Endothelial cell of umbilical vein (primary cell): Measurements from ENCODE around the gene EIF1AD. TPM values are rescaled to one million over a fixed set of nuclear protein-coding genes. Genes with fewer than 3 reads are reported as not detected.
A peak's percentile ranks its signal among the peaks of the same experiment; 100 is the strongest.
"Not testable (repeated sequence)": the region's sequence is repeated elsewhere in the genome, so short reads cannot be mapped to it uniquely, and the experiment has no call there.

ENCODE experiments used
- BruUV-seq: library from RNA; stranded (reverse); fragments of 400-500 nt; replicated peaks from 2 replicates; lab custom pipeline; 2021; lab: Mats Ljungman, UMichigan
- CTCF ChIA-PET: fragments of 300-600, 350-600 bp; sonication (Branson Sonifier 250); formaldehyde crosslinking; loops from one replicate; lab custom pipeline; 2021; ENCODE audit warnings: antibody characterized with exemption, inconsistent platforms; lab: Charles Lee
- POLR2A ChIA-PET: fragments of 300-600, 350-600 bp; sonication (Branson Sonifier 250); formaldehyde crosslinking; loops from one replicate; lab custom pipeline; 2021; ENCODE audit warnings: antibody characterized with exemption, inconsistent platforms; lab: Charles Lee
- DNase-seq: peaks from one replicate; pipeline ENCODE4 v3.0.0-alpha.2; 2011; ENCODE audit warnings: low read depth, low spot score
- FAIRE-seq: peaks from 2 replicates; lab custom pipeline; 2011; peaks lifted over from hg19 to GRCh38; lab: Jason Lieb, UNC
- H2AFZ ChIP-seq: 2 replicates; pipeline ENCODE4 v1.6.0; 2012; ENCODE audit warnings: low read depth, low read length, control low read depth, inconsistent platforms
- H3K27ac ChIP-seq: 2 replicates; pipeline ENCODE4 v1.5.1; 2011; ENCODE audit warnings: low read depth, mild to moderate bottlenecking, control low read depth, low read length, moderate library complexity; ENCODE audit not compliant: insufficient read depth
- H3K27me3 ChIP-seq, 2 experiments: 2 replicates each; pipeline versions ENCODE4 v1.6.0 to v1.6.1; 2011; ENCODE audit warnings: low read length in 2 of 2, mixed read lengths in 1 of 2; ENCODE audit not compliant: control insufficient read depth in 2 of 2, insufficient read depth in 2 of 2
- H3K36me3 ChIP-seq, 2 experiments: 2 replicates in 1 of 2; 3 replicates in 1 of 2; pipeline ENCODE4 v1.5.1; 2011; ENCODE audit warnings: low read length in 2 of 2, mild to moderate bottlenecking in 1 of 2, moderate library complexity in 1 of 2; ENCODE audit not compliant: control insufficient read depth in 2 of 2, insufficient read depth in 2 of 2; ENCODE audit errors: extremely low read depth in 1 of 2
- H3K4me1 ChIP-seq: 3 replicates; pipeline ENCODE4 v1.5.1; 2011; ENCODE audit warnings: mild to moderate bottlenecking, low read length; ENCODE audit not compliant: control insufficient read depth, insufficient read depth; ENCODE audit errors: extremely low read depth
- H3K4me2 ChIP-seq: 2 replicates; pipeline ENCODE4 v1.6.1; 2011; ENCODE audit warnings: low read length, control low read depth, mixed read lengths; ENCODE audit not compliant: insufficient read depth
- H3K4me3 ChIP-seq, 3 experiments: fragments of 200-600 bp in 1 of 3; sonication (generic), shearing (Covaris generic) in 1 of 3; replicated peaks in 1 of 3; 2 replicates each; pipeline ENCODE4 v1.5.1; 2011 to 2016; ENCODE audit warnings: control low read depth in 3 of 3, low read length in 3 of 3, mild to moderate bottlenecking in 2 of 3, inconsistent platforms in 1 of 3, low read depth in 1 of 3, moderate library complexity in 1 of 3; ENCODE audit not compliant: insufficient read depth in 1 of 3
- H3K79me2 ChIP-seq: 2 replicates; pipeline ENCODE4 v1.6.0; 2012; ENCODE audit warnings: low read length, inconsistent platforms; ENCODE audit not compliant: control insufficient read depth, insufficient read depth
- H3K9ac ChIP-seq: replicated peaks from 2 replicates; pipeline ENCODE3; 2011; ENCODE audit warnings: low read length, control low read depth; ENCODE audit not compliant: insufficient read depth; ENCODE audit errors: extremely low read depth
- H3K9me1 ChIP-seq: replicated peaks from 3 replicates; pipeline ENCODE4 v1.6.0; 2011; ENCODE audit warnings: mild to moderate bottlenecking, low read length; ENCODE audit not compliant: control insufficient read depth, insufficient read depth; ENCODE audit errors: extremely low read depth
- H3K9me3 ChIP-seq: replicated peaks from 2 replicates; pipeline ENCODE4 v1.5.1; 2012; ENCODE audit warnings: low read length, inconsistent platforms; ENCODE audit not compliant: control insufficient read depth, insufficient read depth
- H4K20me1 ChIP-seq: replicated peaks from 2 replicates; pipeline ENCODE3; 2011; ENCODE audit warnings: mild to moderate bottlenecking, low read length; ENCODE audit not compliant: control insufficient read depth, insufficient read depth; ENCODE audit errors: extremely low read depth
- EZH2 ChIP-seq: IDR thresholded peaks from 2 replicates; pipeline ENCODE4 v1.6.1; 2012; ENCODE audit warnings: borderline replicate concordance, low read depth, mild to moderate bottlenecking, moderate library complexity, low read length, inconsistent platforms; ENCODE audit not compliant: severe bottlenecking
- FOS ChIP-seq: IDR thresholded peaks from 2 replicates; pipeline ENCODE4 v1.6.1; 2011; ENCODE audit warnings: mild to moderate bottlenecking, low read length, moderate library complexity, borderline replicate concordance; ENCODE audit not compliant: insufficient read depth
- GATA2 ChIP-seq: IDR thresholded peaks from 2 replicates; pipeline ENCODE4 v1.7.0; 2011; ENCODE audit warnings: low read depth, mild to moderate bottlenecking, moderate library complexity, mixed read lengths, low read length; ENCODE audit not compliant: insufficient read length, insufficient read depth
- JUN ChIP-seq: IDR thresholded peaks from 2 replicates; pipeline ENCODE4 v1.6.1; 2011; ENCODE audit warnings: borderline replicate concordance, low read depth; ENCODE audit not compliant: insufficient read length, insufficient read depth
- MYC ChIP-seq: IDR thresholded peaks from one replicate; pipeline ENCODE4 v1.6.1; 2011; ENCODE audit warnings: mild to moderate bottlenecking, low read depth, low read length
- POLR2A ChIP-seq: IDR thresholded peaks from 2 replicates; pipeline ENCODE4 v1.6.1; 2012; ENCODE audit warnings: low read depth, mild to moderate bottlenecking, control low read depth, low read length
- POLR2AphosphoS5 ChIP-seq: IDR thresholded peaks from 2 replicates; pipeline ENCODE4 v1.6.1; 2012; ENCODE audit warnings: low read depth, mild to moderate bottlenecking, control low read depth, low read length, moderate library complexity; ENCODE audit not compliant: insufficient read depth
- dilution Hi-C: fragments of 300-500 bp; cut with MboI; formaldehyde crosslinking; loops from one replicate; pipeline ENCODE4 v1.15.0; 2019; ENCODE audit warnings: low sequenced_read_pairs; ENCODE audit not compliant: extremely low pct_ligation_motif_present
- intact Hi-C: fragments of 100-400 bp; cut with micrococcal nuclease; formaldehyde crosslinking; loops from one replicate; pipeline ENCODE4 v1.10.0; 2022
- polyA plus RNA-seq, 4 experiments: library from polyadenylated mRNA; depleted of rRNA in 3 of 4; stranded (reverse) in 3 of 4; unstranded in 1 of 4; fragments of >200 nt; gene quantifications; 2 replicates each; pipeline versions ENCODE4 v1.2.1 to v1.2.3, GENCODE V29; 2011 to 2012; ENCODE audit warnings: missing spikeins in 1 of 4
- total RNA-seq: library from RNA; stranded (reverse); gene quantifications from 2 replicates; pipeline ENCODE4 v1.2.3, GENCODE V29; 2021
- TF ChIP-seq, protein P1 (sequence below): IDR thresholded peaks from 2 replicates; pipeline ENCODE4 v1.6.1; 2011; ENCODE audit not compliant: insufficient read depth, insufficient read length
- TF ChIP-seq, protein P2 (sequence below), 2 donors: IDR thresholded peaks; 1 replicate in 1 of 2; 2 replicates in 1 of 2; pipeline ENCODE4 v1.5.1; 2011; ENCODE audit warnings: low read length in 2 of 2, mild to moderate bottlenecking in 2 of 2, moderate library complexity in 2 of 2, control low read depth in 1 of 2, inconsistent platforms in 1 of 2, low read depth in 1 of 2; ENCODE audit not compliant: insufficient read depth in 1 of 2; ENCODE audit errors: extremely low read depth in 1 of 2

Gene EIF1AD
- total and polyA plus RNA-seq, 2 donors (not counting 3 experiments of a cell fraction or from before 2014, with no cell fraction given), result 39.3 to 39.7 TPM

DNA sequence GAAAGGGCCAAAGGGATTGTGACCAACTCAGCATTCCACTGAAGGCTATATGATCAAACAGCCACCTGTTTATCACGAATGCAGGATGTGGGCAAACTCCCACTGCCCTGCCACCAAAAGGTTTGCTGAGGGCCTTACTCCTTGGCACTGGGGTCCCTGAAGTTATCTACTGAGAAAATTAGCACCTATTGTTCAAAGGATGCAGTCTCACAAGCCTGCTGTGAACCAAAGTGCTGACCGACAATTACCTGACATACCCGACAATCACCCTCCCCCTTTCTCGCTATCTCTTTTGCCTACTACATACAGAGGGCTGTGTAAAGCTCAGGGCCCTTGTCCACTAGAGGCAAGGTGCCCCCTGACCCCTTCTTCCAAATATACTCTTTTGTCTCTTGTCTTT lies 8.1 kb upstream of the EIF1AD start:
- H3K4me3 ChIP-seq, H3K9me3 ChIP-seq, H3K9me1 ChIP-seq, POLR2A ChIA-PET, H3K4me1 ChIP-seq, H3K27me3 ChIP-seq, H4K20me1 ChIP-seq, BruUV-seq, H3K27ac ChIP-seq, H3K9ac ChIP-seq, H3K36me3 ChIP-seq, H2AFZ ChIP-seq, FAIRE-seq, DNase-seq, dilution Hi-C loops, intact Hi-C loops, H3K79me2 ChIP-seq, H3K4me2 ChIP-seq: not testable (repeated sequence)
- CTCF ChIA-PET, result interaction anchor here (2.1 to 3.9 kb wide), 2 partner anchors 12 to 35 kb away, joined by 11 to 37 read pairs; no protein-coding TSS in a partner anchor

DNA sequence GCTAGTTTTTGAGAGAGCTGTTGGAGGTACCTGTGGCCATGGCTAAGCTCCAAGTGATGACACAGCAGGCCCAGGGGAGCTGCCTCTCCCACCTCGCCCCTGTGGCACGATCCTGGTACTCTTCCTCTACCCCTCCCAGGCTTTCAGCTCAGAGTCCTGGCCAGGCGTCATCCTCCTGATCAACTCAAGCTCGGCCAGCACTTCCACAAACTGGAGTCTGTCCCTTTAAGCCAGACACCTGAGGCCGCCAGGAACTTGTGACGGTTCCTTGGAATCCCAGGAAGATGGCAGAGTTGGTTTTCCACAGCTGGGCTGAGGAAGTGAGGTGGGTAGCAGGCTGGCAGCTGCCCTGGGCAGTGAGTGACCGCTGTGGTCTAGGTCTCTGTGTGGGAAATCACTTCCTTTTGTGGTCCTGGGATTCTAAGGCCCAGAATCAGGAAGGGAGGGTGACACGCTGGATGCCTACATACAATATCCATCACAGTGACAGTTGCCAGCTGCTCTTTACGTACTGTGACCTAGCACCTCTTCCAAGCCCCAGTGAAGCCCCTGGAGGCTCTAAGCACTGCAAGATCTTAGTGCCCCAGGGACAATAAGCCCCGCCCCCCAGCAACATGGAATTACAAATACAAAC lies 6.6 kb upstream of the EIF1AD start:
- H3K36me3 ChIP-seq, result peaks cover 0 to 7% of the 10 kb centered on the region in 2 experiments
- FAIRE-seq, result no peak

More for the DNA sequence above, 6.6 kb upstream of the EIF1AD start:
- ChIA-PET CTCF (interaction anchor here (1.3 to 3.9 kb wide), 3 partner anchors 14 to 124 kb away, joined by 3 to 37 read pairs (median 11); no protein-coding TSS in a partner anchor), POLR2A (no interaction called here)
- Histone ChIP-seq H3K9me3 (no peaks in the 10 kb centered on the region), H3K9me1 (no peaks in the 10 kb centered on the region), H3K27ac (no peak overlapping the region), H3K9ac (no peak overlapping the region), H3K27me3 (peaks cover 2% of the 10 kb centered on the region in 2 experiments), H3K4me2 (no peak overlapping the region), H2AFZ (peak overlapping the region; percentile 41), H3K4me1 (peaks cover 3% of the 10 kb centered on the region), H3K4me3 (no peak overlapping the region), H4K20me1 (no peaks in the 10 kb centered on the region), H3K79me2 (peaks cover 5% of the 10 kb centered on the region)
- dilution Hi-C loops (no loop called here), intact Hi-C loops (no loop called here)
- DNase-seq, result no peak
- TF ChIP-seq MYC (no peak), EZH2 (no peak), POLR2A (no peak), FOS (no peak), GATA2 (no peak), POLR2AphosphoS5 (no peak), JUN (no peak)
- TF ChIP-seq, protein P1, sequence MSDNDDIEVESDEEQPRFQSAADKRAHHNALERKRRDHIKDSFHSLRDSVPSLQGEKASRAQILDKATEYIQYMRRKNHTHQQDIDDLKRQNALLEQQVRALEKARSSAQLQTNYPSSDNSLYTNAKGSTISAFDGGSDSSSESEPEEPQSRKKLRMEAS, result no peak
- TF ChIP-seq, protein P2, sequence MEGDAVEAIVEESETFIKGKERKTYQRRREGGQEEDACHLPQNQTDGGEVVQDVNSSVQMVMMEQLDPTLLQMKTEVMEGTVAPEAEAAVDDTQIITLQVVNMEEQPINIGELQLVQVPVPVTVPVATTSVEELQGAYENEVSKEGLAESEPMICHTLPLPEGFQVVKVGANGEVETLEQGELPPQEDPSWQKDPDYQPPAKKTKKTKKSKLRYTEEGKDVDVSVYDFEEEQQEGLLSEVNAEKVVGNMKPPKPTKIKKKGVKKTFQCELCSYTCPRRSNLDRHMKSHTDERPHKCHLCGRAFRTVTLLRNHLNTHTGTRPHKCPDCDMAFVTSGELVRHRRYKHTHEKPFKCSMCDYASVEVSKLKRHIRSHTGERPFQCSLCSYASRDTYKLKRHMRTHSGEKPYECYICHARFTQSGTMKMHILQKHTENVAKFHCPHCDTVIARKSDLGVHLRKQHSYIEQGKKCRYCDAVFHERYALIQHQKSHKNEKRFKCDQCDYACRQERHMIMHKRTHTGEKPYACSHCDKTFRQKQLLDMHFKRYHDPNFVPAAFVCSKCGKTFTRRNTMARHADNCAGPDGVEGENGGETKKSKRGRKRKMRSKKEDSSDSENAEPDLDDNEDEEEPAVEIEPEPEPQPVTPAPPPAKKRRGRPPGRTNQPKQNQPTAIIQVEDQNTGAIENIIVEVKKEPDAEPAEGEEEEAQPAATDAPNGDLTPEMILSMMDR (IDR thresholded peaks at IDR 0.05; ENCODE audit: extremely low read depth in 1 of 2, insufficient read depth in 1 of 2, low read depth in 1 of 2, low read length in 2 of 2), result no peak
- no TSS peak for BruUV-seq
